Activated T-helper 1 cell treated with anti-CD3 and anti-CD28 coated beads, Interleukin-12 subunit alpha, Interleukin-12 subunit beta, Interleukin-2, Interleukin-4 antibody, amounts not matched to agents 30 ng/mL and 10 ng/mL and 1 ng/mL, durations not matched to agents 14 hours and 24 hours and 36 hours (primary cell): ENCODE results near the gene UGT1A8. TPM values are rescaled to one million over a fixed set of nuclear protein-coding genes. Genes with fewer than 3 reads are reported as not detected.

Source experiments
- DNase-seq: peaks from one replicate; pipeline ENCODE4 v3.0.0; 2021; ENCODE audit warnings: low spot score
- H3K27ac Mint-ChIP-seq: one replicate; pipeline ENCODE4 v1.8.0; 2021; ENCODE audit warnings: mild to moderate bottlenecking, mixed read lengths
- H3K27me3 Mint-ChIP-seq: one replicate; pipeline ENCODE4 v1.8.0; 2022; ENCODE audit warnings: mild to moderate bottlenecking, moderate library complexity, mixed read lengths; ENCODE audit not compliant: insufficient read depth
- H3K36me3 Mint-ChIP-seq: one replicate; pipeline ENCODE4 v1.8.0; 2021; ENCODE audit warnings: low read depth, mixed read lengths
- H3K4me1 Mint-ChIP-seq: one replicate; pipeline ENCODE4 v1.8.0; 2021; ENCODE audit warnings: low read depth, mixed read lengths
- H3K4me3 Mint-ChIP-seq: one replicate; pipeline ENCODE4 v1.8.0; 2021; ENCODE audit warnings: mild to moderate bottlenecking, moderate library complexity, mixed read lengths
- H3K9me3 Mint-ChIP-seq: one replicate; pipeline ENCODE4 v1.8.0; 2021; ENCODE audit warnings: mixed read lengths
- intact Hi-C: fragments of 100-400 bp; cut with micrococcal nuclease; formaldehyde crosslinking; loops from one replicate; pipeline ENCODE4 v1.15.1; 2024
- total RNA-seq: library from RNA; stranded (reverse); gene quantifications from 2 replicates; pipeline ENCODE4 v1.2.3, GENCODE V29; 2022

UGT1A8 gene
- total RNA-seq, 1 donor from 2014 or later: not detected

DNA sequence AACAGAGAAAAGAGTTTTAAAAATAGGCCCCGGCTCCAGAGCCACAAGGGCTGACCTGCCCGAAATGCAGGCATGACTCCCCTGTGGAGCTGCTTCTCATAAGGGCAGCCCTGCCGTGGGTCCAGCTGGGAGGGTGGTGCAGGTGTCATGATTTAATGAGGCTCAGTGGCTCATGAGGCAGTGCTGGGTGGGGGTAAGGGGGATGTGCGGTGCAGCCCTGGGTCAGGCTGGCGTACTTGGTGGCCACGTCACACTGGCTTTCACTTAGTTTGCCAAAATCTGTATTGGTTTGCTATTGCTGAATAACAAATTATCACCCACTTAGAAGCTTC, 203.3 kb downstream of the UGT1A8 start:
- no peak for DNase-seq
- H3K4me1 Mint-ChIP-seq: no peaks in the 10 kb centered on the region

DNA sequence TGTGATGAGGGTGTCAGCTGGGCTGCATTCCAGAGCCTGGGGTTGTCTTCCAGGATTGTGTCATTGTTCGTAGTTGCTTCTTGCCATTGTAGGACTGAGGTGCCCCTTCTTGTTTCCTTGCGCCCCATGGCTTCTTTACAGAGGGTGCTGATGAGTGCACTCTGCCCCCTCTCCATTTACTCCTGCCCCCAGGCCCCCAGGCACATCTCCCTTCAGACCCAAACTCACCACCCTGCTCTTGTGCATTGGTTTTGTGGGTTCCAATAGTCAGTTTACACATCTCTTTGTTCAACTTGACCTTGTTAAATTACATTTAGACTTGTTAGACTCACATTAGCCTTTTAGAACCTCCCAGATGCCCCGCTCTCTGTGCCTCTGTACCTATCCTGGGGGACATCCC, 203.8 kb downstream of the UGT1A8 start:
- Mint-ChIP-seq H3K36me3 (no peaks in the 10 kb centered on the region), H3K4me1 (no peaks in the 10 kb centered on the region), H3K9me3 (no peaks in the 10 kb centered on the region), H3K27me3 (peaks cover 3% of the 10 kb centered on the region), H3K27ac (no peak overlapping the region), H3K4me3 (no peak overlapping the region)
- DNase-seq: no peak
- intact Hi-C loops: no loop called here

More for the DNA sequence above, 203.3 kb downstream of the UGT1A8 start:
- no peak overlapping the region for H3K27ac Mint-ChIP-seq
- intact Hi-C loops: no loop called here
- H3K4me3 Mint-ChIP-seq: no peak overlapping the region
- no peaks in the 10 kb centered on the region for H3K9me3 Mint-ChIP-seq
- peaks cover 6% of the 10 kb centered on the region for H3K27me3 Mint-ChIP-seq
- no peaks in the 10 kb centered on the region for H3K36me3 Mint-ChIP-seq

DNA sequence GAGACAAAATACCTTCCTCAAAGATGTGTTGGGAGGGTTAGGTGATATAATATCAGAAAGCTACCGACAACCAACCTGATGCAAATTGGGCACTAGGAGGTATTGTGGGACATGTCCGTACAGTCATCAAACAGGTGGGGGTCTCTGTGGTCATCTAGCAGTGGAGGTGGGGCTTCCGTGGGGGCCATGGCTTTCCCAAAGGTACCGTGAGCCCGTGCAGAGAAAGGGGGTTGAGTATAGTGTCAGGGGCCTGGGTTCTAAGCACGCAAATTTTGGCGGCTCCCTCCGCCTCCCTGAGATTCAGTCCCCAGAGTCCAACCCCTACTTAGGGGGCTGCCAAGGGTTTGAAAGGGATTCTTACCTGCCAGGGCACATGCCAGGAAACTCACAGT, 204.3 kb downstream of the UGT1A8 start:
- intact Hi-C loops: no loop called here
- Mint-ChIP-seq H3K9me3 (no peaks in the 10 kb centered on the region), H3K27ac (no peak overlapping the region), H3K4me3 (no peak overlapping the region), H3K36me3 (no peaks in the 10 kb centered on the region), H3K4me1 (no peaks in the 10 kb centered on the region), H3K27me3 (peaks cover 3% of the 10 kb centered on the region)
- no peak for DNase-seq

DNA sequence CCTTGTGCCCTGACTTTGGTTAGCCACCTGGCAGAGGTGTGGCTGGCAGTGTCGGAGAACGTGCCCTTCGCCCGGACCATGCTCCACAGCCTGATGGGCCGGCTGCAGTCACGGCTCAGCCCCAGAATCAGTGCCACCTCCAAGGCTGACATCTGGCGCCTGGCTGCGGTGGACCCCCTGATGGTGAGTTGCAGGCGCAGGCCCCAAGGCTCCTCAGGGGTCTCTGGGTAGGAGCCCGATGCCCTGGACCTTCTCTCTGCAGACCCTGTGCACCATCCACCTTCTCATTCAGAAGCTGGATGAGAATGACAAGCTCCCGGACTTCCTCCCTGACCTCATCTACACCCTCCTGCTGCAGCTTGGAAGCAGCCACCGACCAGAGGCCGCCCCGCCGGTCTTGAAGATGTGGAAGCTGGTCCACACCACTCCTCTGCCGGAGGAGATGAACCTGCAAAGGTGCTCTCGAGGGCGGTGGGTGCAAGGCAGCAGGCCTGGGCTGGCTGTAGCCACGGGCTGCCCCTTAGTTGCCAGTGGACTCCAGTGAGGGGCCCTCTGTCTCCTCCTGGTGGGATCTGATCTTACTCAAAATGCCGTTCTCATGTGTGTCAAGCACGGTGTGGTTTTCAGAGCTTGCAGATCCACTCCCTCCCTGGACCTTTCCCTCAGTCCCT, 204.8 kb downstream of the UGT1A8 start:
- DNase-seq: no peak
- H3K36me3 Mint-ChIP-seq: no peaks in the 10 kb centered on the region
- H3K27ac Mint-ChIP-seq: no peak overlapping the region
- no peak overlapping the region for H3K4me3 Mint-ChIP-seq
- H3K27me3 Mint-ChIP-seq: peaks cover 3% of the 10 kb centered on the region
- no peaks in the 10 kb centered on the region for H3K4me1 Mint-ChIP-seq
- H3K9me3 Mint-ChIP-seq: no peaks in the 10 kb centered on the region
- intact Hi-C loops: no loop called here

Other genes starting within 250 kb of the UGT1A8 start
- 10.1 and 11.2 TPM in 2 replicates for gene USP40, start 50.9 kb upstream of the UGT1A8 start, total RNA-seq
- not detected in 2 replicates for gene UGT1A10, start 18.8 kb downstream of the UGT1A8 start, total RNA-seq
- gene UGT1A9, start 54.3 kb downstream of the UGT1A8 start, total RNA-seq: not detected in 2 replicates
- not detected in 2 replicates for gene UGT1A7, start 64.3 kb downstream of the UGT1A8 start, total RNA-seq
- gene UGT1A6, start 75.3 kb downstream of the UGT1A8 start, total RNA-seq: not detected in 2 replicates
- not detected in 2 replicates for gene UGT1A5, start 95.3 kb downstream of the UGT1A8 start, total RNA-seq
- gene UGT1A4, start 101.1 kb downstream of the UGT1A8 start, total RNA-seq: not detected in 2 replicates
- not detected in 2 replicates for gene UGT1A3, start 111.4 kb downstream of the UGT1A8 start, total RNA-seq
- gene UGT1A1, start 142.6 kb downstream of the UGT1A8 start, total RNA-seq: not detected in 2 replicates
- gene MROH2A, start 160.7 kb downstream of the UGT1A8 start, total RNA-seq: not detected in 2 replicates
- 38.2 and 40.4 TPM in 2 replicates for gene HJURP, start 236.9 kb downstream of the UGT1A8 start, total RNA-seq